GM21367 (cell line): ENCODE measurements around the gene JARID2.

Source experiments
- ATAC-seq: cut with Tn5 transposase; IDR thresholded peaks from one replicate; pipeline ENCODE4 v1.9.1; 2021; ENCODE audit not compliant: unreplicated experiment

The JARID2 gene

GRCh38 chr6:15368873-15369272 lies 123.0 kb downstream of the JARID2 start:
- no peak for ATAC-seq

DNA sequence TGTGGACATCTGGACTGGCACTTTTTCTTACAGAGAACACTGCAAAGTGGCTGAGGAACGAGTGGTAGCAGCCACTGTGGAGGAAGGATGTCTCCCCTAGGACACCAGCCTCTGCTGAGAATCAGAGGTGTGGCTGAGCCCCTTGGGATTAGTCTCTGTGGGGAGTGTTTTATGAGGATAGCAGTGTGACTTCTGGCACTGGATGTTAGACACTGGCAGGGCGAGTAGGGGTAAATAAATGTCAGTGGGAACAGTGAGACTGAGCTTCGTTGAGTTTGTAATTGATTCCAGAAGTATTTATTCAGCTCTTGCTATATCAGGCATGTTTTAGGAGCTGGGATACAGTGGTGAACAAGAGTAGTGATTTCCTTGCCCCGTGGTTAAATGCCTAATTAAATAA lies 124.0 kb downstream of the JARID2 start:
- no peak for ATAC-seq

- ATAC-seq: no peak
Observed at GRCh38 chr6:15370733-15371671, 125.1 kb downstream of the JARID2 start.

DNA sequence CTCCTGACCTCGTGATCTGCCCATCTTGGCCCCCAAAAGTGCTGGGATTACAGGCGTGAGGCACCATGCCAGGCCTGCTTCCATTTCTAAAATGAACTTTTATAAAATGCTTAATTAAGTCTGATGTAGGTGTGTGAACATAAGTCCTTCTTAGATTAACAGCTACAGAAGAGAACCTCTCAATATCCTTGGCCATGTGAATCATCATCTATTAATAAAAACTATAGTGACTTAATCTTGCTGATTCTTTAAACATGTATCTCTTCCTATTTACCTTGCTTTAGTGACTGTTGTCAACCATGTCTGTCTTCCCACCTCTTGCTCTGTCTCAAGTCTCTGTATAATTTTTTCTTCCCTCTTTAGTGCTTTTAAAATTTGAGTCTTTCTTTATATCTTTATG lies 127.1 kb downstream of the JARID2 start:
- ATAC-seq: no peak

- ATAC-seq: no peak
Observed at GRCh38 chr6:15374119-15374518, 128.2 kb downstream of the JARID2 start.

DNA sequence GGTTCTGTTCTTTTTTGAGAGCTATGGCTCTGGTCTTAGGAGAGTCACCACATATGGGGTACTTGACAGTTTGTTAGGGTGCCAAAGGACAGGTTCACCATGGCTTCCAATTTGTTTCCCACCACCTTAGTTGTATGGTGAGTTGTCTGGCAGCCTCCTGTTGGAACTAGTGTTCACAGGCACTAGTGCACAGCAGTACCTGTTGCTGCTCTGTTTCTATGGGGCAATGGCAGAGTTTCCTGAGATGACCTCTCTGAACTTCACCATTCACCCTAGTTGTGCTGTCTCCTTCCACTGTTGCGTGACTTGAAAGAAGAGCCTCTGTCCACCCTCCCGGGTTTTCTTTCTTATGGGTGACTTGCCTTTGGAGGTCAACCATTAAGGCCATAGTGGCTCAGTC lies 129.1 kb downstream of the JARID2 start:
- ATAC-seq: no peak

- ATAC-seq: no peak
Observed at GRCh38 chr6:15375638-15376290, 129.9 kb downstream of the JARID2 start.

GRCh38 chr6:15376900-15377487 lies 131.1 kb downstream of the JARID2 start:
- no peak for ATAC-seq

DNA sequence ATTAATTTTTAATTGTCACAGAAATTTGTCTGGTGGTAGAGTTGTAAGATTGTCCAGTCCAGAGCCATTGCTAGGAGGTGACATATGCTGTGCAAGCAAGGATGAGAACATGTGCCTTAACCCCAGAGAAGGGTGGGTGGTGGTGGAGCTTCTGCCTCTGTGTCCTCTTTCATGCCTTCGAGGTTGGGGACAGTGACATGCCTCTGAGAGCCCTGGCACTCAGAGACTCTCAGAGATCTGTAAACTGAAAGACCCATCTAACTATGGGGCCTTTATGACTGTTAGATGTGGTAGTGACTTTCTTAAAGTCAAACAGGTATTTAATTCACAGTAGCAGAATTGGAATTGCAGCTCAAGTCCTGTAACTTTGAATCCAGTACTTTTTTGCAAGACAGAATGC lies 132.4 kb downstream of the JARID2 start:
- ATAC-seq: no peak

GRCh38 chr6:15378866-15379265 lies 133.0 kb downstream of the JARID2 start:
- ATAC-seq: no peak

GRCh38 chr6:15380351-15380750 lies 134.5 kb downstream of the JARID2 start:
- ATAC-seq: no peak

DNA sequence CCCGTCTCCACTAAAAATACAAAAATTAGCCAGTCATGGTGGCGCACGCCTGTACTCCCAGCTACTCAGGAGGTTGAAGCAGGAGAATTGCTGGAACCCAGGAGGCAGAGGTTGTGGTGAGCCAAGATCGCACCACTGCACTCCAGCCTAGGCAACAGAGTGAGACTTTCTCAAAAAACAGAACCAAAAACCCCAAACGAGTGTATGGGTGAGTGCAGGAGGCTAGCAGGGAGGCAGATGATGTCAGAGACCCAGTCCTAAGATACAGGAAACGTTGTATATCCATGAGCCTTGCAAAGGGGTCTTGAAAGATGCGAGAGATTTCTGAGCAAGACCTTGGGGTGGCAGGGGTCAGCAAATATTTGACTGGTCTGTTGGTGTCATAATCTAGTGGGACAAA lies 136.2 kb downstream of the JARID2 start:
- ATAC-seq: no peak

DNA sequence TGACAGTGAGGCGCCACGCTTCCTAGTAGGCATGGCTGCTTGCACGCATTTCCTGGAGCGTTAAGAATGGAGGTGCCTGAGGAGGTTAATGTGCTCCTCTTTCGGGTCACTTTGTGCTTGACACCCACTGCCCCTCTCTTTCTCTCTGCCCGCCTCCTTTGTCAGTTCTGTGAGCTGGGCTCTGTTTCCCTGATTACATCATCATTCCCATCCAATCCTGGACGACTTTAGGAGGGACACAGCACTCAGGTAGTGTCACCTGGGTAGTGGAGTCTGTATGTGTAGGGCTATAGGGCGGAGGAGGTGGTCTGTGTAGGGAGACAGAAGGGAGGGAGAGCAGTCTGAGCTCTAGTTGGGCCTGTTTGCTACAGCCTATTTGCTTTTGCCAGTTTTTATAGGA lies 136.8 kb downstream of the JARID2 start:
- no peak for ATAC-seq

- no peak for ATAC-seq
Observed at GRCh38 chr6:15384901-15385300, 139.0 kb downstream of the JARID2 start.

GRCh38 chr6:15385521-15385920 lies 139.7 kb downstream of the JARID2 start:
- no peak for ATAC-seq

GRCh38 chr6:15386110-15386755 lies 140.4 kb downstream of the JARID2 start:
- ATAC-seq: no peak

GRCh38 chr6:15386756-15387112 lies 140.9 kb downstream of the JARID2 start:
- no peak for ATAC-seq

DNA sequence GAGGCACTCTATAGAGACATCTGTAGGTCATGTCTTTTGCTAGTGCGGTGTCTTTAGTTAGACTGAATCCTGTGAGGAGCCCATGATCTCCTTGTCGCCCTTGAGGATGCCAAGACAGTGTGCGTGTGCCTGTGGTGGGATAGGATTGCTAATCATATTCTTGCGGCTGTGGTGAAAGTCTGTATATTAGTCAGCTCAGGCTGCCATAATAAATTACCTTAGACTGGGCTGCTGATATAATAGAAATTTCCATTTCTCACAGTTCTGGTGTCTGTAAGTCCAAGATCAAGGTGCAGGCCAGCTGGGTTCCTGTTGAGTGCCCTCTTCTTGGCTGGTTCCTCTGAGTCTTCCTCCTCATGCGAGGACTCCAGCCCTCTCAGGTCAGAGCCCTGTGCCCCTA lies 141.2 kb downstream of the JARID2 start:
- no peak for ATAC-seq

DNA sequence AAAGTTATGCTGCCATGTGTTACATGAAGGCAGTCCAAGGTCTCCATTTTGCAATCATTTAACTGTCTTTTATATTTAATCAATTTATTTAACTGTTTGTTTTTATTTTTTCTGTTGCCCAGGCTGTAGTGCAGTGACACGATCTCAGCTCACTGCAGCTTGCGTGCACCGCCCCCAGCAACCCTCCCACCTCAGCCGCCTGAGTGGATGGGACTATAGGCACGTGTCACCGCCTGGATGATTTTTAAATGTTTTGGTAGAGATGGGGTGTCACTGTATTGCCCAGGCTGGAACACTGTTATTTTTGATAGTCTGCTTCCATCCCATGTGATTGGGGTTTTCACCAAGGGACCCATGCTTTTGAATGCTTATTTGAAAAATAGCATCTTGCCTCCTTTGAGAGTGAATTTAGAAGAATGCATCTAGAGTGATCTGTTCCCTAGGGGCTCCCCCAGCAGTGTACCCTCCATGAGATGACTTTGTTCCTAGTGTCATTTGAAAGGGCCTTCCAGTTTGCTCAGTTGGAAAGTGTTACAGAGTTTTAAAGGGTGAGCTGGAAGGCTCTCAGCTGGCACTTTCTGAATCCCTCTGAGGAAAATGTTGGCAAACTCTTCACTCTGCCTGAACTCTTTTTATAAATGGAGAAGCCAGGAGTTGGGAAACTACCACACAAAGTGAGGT lies 143.4 kb downstream of the JARID2 start:
- ATAC-seq: no peak

GRCh38 chr6:15389765-15390723 lies 144.2 kb downstream of the JARID2 start:
- no peak for ATAC-seq
